Caco-2 (cell line): ENCODE data around the gene ATP1A4. TPM values are rescaled to one million over a fixed set of nuclear protein-coding genes. Genes with fewer than 3 reads are reported as not detected.

Experiments used
- BruUV-seq: library from RNA; stranded (reverse); fragments of 400-500 nt; replicated peaks from 2 replicates; lab custom pipeline; 2021; lab: Mats Ljungman, UMichigan
- CTCF ChIA-PET: fragments of 300-600 bp; sonication (Branson Sonifier 250); formaldehyde crosslinking; loops from one replicate; lab custom pipeline; 2022; ENCODE audit warnings: antibody characterized with exemption; lab: Charles Lee
- POLR2A ChIA-PET: fragments of 300-600 bp; sonication (Branson Sonifier 250); formaldehyde crosslinking; loops from one replicate; lab custom pipeline; 2022; ENCODE audit warnings: antibody characterized with exemption; lab: Charles Lee
- DNase-seq, 2 experiments: peaks; one replicate each; pipeline versions ENCODE4 v3.0.0 to v3.0.0-alpha.2; 2020 to 2022
- H3K27me3 ChIP-seq: replicated peaks from 2 replicates; pipeline ENCODE4 v1.6.0; 2011; ENCODE audit warnings: low read length; ENCODE audit not compliant: control insufficient read depth, insufficient read depth
- H3K36me3 ChIP-seq: 2 replicates; pipeline ENCODE4 v1.5.1; 2011; ENCODE audit warnings: low read length; ENCODE audit not compliant: control insufficient read depth, insufficient read depth
- H3K4me1 ChIP-seq: fragments of 250-450 bp; sonication (Bioruptor Pico); 2 replicates; pipeline ENCODE4 v1.5.1; 2020; ENCODE audit warnings: mild to moderate bottlenecking
- H3K4me3 ChIP-seq: 2 replicates; pipeline ENCODE4 v1.5.1; 2011; ENCODE audit warnings: low read depth, mild to moderate bottlenecking, control low read depth, low read length
- H3K9me3 ChIP-seq: fragments of 250-450 bp; sonication (Bioruptor Pico); 2 replicates; pipeline ENCODE4 v1.5.1; 2020; ENCODE audit warnings: mild to moderate bottlenecking, moderate library complexity
- H3K27ac Mint-ChIP-seq: one replicate; pipeline ENCODE4 v1.8.0; 2022; ENCODE audit warnings: mixed read lengths; ENCODE audit not compliant: unreplicated experiment
- H3K27me3 Mint-ChIP-seq: one replicate; pipeline ENCODE4 v1.8.0; 2022; ENCODE audit warnings: mixed read lengths; ENCODE audit not compliant: insufficient read depth, unreplicated experiment
- H3K36me3 Mint-ChIP-seq: one replicate; pipeline ENCODE4 v1.8.0; 2022; ENCODE audit warnings: mild to moderate bottlenecking, mixed read lengths; ENCODE audit not compliant: insufficient read depth, unreplicated experiment
- H3K4me1 Mint-ChIP-seq: one replicate; pipeline ENCODE4 v1.8.0; 2022; ENCODE audit warnings: low read depth, mixed read lengths; ENCODE audit not compliant: unreplicated experiment
- H3K4me3 Mint-ChIP-seq: one replicate; pipeline ENCODE4 v1.8.0; 2022; ENCODE audit warnings: mild to moderate bottlenecking, moderate library complexity, mixed read lengths; ENCODE audit not compliant: unreplicated experiment
- H3K9me3 Mint-ChIP-seq: one replicate; pipeline ENCODE4 v1.8.0; 2022; ENCODE audit warnings: mixed read lengths; ENCODE audit not compliant: unreplicated experiment
- CTCF ChIP-seq, 2 experiments: fragments of 200-600 bp in 1 of 2; IDR thresholded peaks; 1 replicate in 1 of 2; 2 replicates in 1 of 2; pipeline versions ENCODE4 v1.5.1 to v1.8.0; 2011 to 2022; ENCODE audit warnings: antibody characterized with exemption in 1 of 2, control low read depth in 1 of 2, inconsistent platforms in 1 of 2, low read depth in 1 of 2, low read length in 1 of 2, mild to moderate bottlenecking in 1 of 2, moderate library complexity in 1 of 2; ENCODE audit not compliant: insufficient read depth in 1 of 2, severe bottlenecking in 1 of 2, unreplicated experiment in 1 of 2
- intact Hi-C: fragments of 100-400 bp; cut with micrococcal nuclease; formaldehyde crosslinking; loops from one replicate; pipeline ENCODE4 v1.10.0; 2022; ENCODE audit not compliant: unreplicated experiment
- total RNA-seq: library from RNA; stranded (reverse); gene quantifications from 2 replicates; pipeline ENCODE4 v1.2.3, GENCODE V29; 2022

The ATP1A4 gene
- total RNA-seq, 1 experiment from 2014 or later = not detected

GRCh38 chr1:160115545-160116282 is 35.7 kb upstream of the ATP1A4 start, which contains the start of gene ATP1A2:
TSS of gene ATP1A2 (plus strand) at chr1:160115759. CDS start at chr1:160115862, 103 bp downstream.
- H3K27ac Mint-ChIP-seq = no peak within 1 kb of the TSS
- intact Hi-C loops = no loop called here
- no peaks in the 10 kb centered on the region for H3K4me1 Mint-ChIP-seq
- CTCF ChIA-PET = no interaction called here
- H3K4me3 Mint-ChIP-seq = no peak within 1 kb of the TSS
- no peak within 1 kb of the TSS for H3K4me3 ChIP-seq
- DNase-seq = no peak
- no TSS peak for BruUV-seq
- no peaks in the 10 kb centered on the region for H3K27me3 ChIP-seq
- no peaks in the 10 kb centered on the region for H3K9me3 ChIP-seq
- POLR2A ChIA-PET = no interaction called here
- H3K9me3 Mint-ChIP-seq = no peaks in the 10 kb centered on the region
- H3K36me3 ChIP-seq = no peaks in the 10 kb centered on the region
- H3K36me3 Mint-ChIP-seq = no peaks in the 10 kb centered on the region
- peaks cover 4% of the 10 kb centered on the region; the same call in 1 of the 2 replicates for H3K4me1 ChIP-seq
- no peak for TF ChIP-seq CTCF (IDR thresholded peaks at IDR 0.05; ENCODE audit: insufficient read depth in 1 of 2, low read depth in 1 of 2, low read length in 1 of 2, severe bottlenecking in 1 of 2, unreplicated experiment in 1 of 2)
- H3K27me3 Mint-ChIP-seq = no peaks in the 10 kb centered on the region

GRCh38 chr1:160116283-160117147 is 34.9 kb upstream of the ATP1A4 start:
- Mint-ChIP-seq H3K4me1 (no peaks in the 10 kb centered on the region), H3K4me3 (no peak overlapping the region), H3K9me3 (no peaks in the 10 kb centered on the region), H3K27me3 (no peaks in the 10 kb centered on the region), H3K27ac (no peak overlapping the region), H3K36me3 (no peaks in the 10 kb centered on the region)
- DNase-seq = no peak
- Histone ChIP-seq H3K27me3 (no peaks in the 10 kb centered on the region), H3K36me3 (no peaks in the 10 kb centered on the region), H3K4me1 (peaks cover 4% of the 10 kb centered on the region; the same call in 1 of the 2 replicates), H3K4me3 (no peak overlapping the region), H3K9me3 (no peaks in the 10 kb centered on the region)
- intact Hi-C loops = no loop called here
- TF ChIP-seq CTCF (IDR thresholded peaks at IDR 0.05; ENCODE audit: insufficient read depth in 1 of 2, low read depth in 1 of 2, low read length in 1 of 2, severe bottlenecking in 1 of 2, unreplicated experiment in 1 of 2) = no peak
- CTCF ChIA-PET = no interaction called here
- POLR2A ChIA-PET = no interaction called here
- BruUV-seq = no TSS peak

- intact Hi-C loops = no loop called here
- no peak for DNase-seq
- no peaks in the 10 kb centered on the region for H3K9me3 Mint-ChIP-seq
- no peaks in the 10 kb centered on the region for H3K4me1 Mint-ChIP-seq
- no peaks in the 10 kb centered on the region for H3K9me3 ChIP-seq
- TF ChIP-seq CTCF (IDR thresholded peaks at IDR 0.05; ENCODE audit: insufficient read depth in 1 of 2, low read depth in 1 of 2, low read length in 1 of 2, severe bottlenecking in 1 of 2, unreplicated experiment in 1 of 2) = no peak
- H3K27ac Mint-ChIP-seq = no peak overlapping the region
- ChIA-PET CTCF (no interaction called here), POLR2A (no interaction called here)
- no TSS peak for BruUV-seq
- no peaks in the 10 kb centered on the region for H3K27me3 Mint-ChIP-seq
- H3K4me3 ChIP-seq = no peak overlapping the region
- H3K36me3 ChIP-seq = no peaks in the 10 kb centered on the region
- no peaks in the 10 kb centered on the region for H3K36me3 Mint-ChIP-seq
- no peaks in the 10 kb centered on the region for H3K27me3 ChIP-seq
- H3K4me1 ChIP-seq = peaks cover 4% of the 10 kb centered on the region; the same call in 1 of the 2 replicates
- no peak overlapping the region for H3K4me3 Mint-ChIP-seq
Observed at GRCh38 chr1:160117300-160117699, 34.1 kb upstream of the ATP1A4 start.
